Right lobe of liver (tissue), 6 donors: ENCODE results near the gene MTERF1. TPM values are rescaled to one million over a fixed set of nuclear protein-coding genes. Genes with fewer than 3 reads are reported as not detected.

ENCODE experiments used
- ATAC-seq, 4 donors: fragments of 200-7000 bp; cut with Tn5 transposase; one replicate each; pipeline ENCODE4 v1.9.1; 2020; ENCODE audit warnings: mild to moderate bottlenecking in 4 of 4, moderate library complexity in 4 of 4
- DNase-seq, 3 donors: peaks; one replicate each; pipeline ENCODE4 v3.0.0-alpha.2; 2020
- H3K27ac ChIP-seq, 3 donors: fragments of 200-600 bp; one replicate each; pipeline ENCODE4 v1.8.0; 2022
- H3K27me3 ChIP-seq, 2 donors: fragments of 200-600 bp; one replicate each; pipeline ENCODE4 v1.8.0; 2022
- H3K36me3 ChIP-seq, 4 donors: fragments of 200-600 bp; sonication (generic) in 1 of 4; one replicate each; pipeline versions ENCODE4 v1.5.1 to v1.8.0; 2017 to 2022; ENCODE audit warnings: control low read depth in 1 of 4
- H3K4me1 ChIP-seq, 4 donors: fragments of 200-600 bp; sonication (generic) in 1 of 4; one replicate each; pipeline versions ENCODE4 v1.5.1 to v1.8.0; 2017 to 2022; ENCODE audit warnings: control low read depth in 1 of 4
- H3K4me3 ChIP-seq, 3 donors: fragments of 200-600 bp; one replicate each; pipeline ENCODE4 v1.8.0; 2022
- H3K9me3 ChIP-seq, 4 donors: fragments of 200-600 bp; sonication (generic) in 1 of 4; one replicate each; pipeline versions ENCODE4 v1.5.1 to v1.8.0; 2017 to 2022; ENCODE audit warnings: control low read depth in 1 of 4
- POLR2A ChIP-seq: fragments of 450-650 bp; IDR thresholded peaks from one replicate; pipeline ENCODE4 v1.6.1; 2017; ENCODE audit warnings: antibody characterized with exemption, mild to moderate bottlenecking
- WGBS: methylation state at CpG from one replicate; pipeline ENCODE4 v1.1.6; 2018; ENCODE audit warnings: low coverage, low lambda C conversion rate; ENCODE audit not compliant: insufficient coverage; ENCODE audit errors: missing lambda C conversion rate; 5-methylcytosine and 5-hydroxymethylcytosine counted together
- intact Hi-C, 2 donors: fragments of 100-400 bp; cut with DNase I; formaldehyde crosslinking; loops; one replicate each; pipeline versions ENCODE4 v1.11.2 to v1.14.1; 2022
- total RNA-seq, 6 experiments: library from RNA; depleted of rRNA in 2 of 6; stranded (reverse); fragments of >200 nt in 2 of 6; fragmentation: NEBNext Ultra II Directional in 3 of 6; extraction: Animal tissue kit (Norgen Biotek cat#: 25700) in 3 of 6; gene quantifications; one replicate each; pipeline versions ENCODE4 v1.1.0 to v1.2.4, GENCODE V29; 2016 to 2023
- TF ChIP-seq, protein P1 (sequence below), 4 donors: fragments of 200-600 bp in 3 of 4; fragments of 450-650 bp in 1 of 4; IDR thresholded peaks; one replicate each; pipeline versions ENCODE4 v1.5.1 to v1.8.0; 2016 to 2022; ENCODE audit warnings: antibody characterized with exemption in 4 of 4, mild to moderate bottlenecking in 2 of 4
- donor health status: DM: no; HTN: yes; CAD: no.
- donor health status: DM: no; HTN: no; CAD: no.
- donor health status: DM: no; HTN: no; CAD: no.
- donor health status: DM: no; HTN: yes; CAD: no.
- donor health status: DM: no; HTN: yes; CAD: no.

MTERF1 gene
- total RNA-seq, 6 experiments from 2014 or later: 4.9 to 9.9 (median 7.7) TPM

DNA sequence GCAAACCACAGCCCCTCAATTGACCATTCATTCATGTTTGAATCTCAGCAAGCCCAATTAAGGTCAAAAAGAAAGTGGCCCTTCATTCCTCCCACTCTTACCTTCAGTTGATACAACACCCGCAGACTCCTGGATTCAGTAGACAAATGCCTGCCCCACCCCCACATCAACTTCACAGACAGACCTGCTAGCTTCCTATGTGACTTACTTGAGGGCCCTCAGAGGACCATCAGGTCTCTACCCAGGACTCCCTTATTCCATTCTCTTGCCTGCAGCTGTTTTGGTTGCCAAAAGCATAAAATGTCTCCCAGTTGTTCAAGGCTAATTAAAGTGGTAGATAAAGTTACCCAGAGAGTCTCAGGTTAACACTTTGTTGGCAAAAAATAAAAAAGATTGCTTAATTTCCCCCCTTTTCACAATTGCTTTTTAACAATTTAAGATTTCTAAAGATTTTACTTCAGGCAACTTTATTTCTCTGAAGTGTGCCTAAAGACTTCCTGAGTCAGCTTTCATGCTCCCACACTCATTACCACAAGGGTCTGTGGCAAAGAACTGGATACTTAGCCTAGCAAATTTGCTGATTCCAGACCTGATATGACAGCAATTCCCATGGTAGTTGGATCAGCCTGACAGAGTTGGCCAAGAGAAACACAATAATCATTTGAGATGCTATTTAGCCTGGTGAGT lies 3.3 kb upstream of the MTERF1 start:
- H3K4me3 ChIP-seq: no peak overlapping the region
- no peaks in the 10 kb centered on the region for H3K36me3 ChIP-seq
- WGBS: 55% methylated on average over 1 of the region's 1 CpG
- peaks cover 0 to 7% (median 0%) of the 10 kb centered on the region in 4 donors for H3K4me1 ChIP-seq
- intact Hi-C loops: no loop called here
- ATAC-seq (no peak), DNase-seq (no peak)
- TF ChIP-seq, protein P1, sequence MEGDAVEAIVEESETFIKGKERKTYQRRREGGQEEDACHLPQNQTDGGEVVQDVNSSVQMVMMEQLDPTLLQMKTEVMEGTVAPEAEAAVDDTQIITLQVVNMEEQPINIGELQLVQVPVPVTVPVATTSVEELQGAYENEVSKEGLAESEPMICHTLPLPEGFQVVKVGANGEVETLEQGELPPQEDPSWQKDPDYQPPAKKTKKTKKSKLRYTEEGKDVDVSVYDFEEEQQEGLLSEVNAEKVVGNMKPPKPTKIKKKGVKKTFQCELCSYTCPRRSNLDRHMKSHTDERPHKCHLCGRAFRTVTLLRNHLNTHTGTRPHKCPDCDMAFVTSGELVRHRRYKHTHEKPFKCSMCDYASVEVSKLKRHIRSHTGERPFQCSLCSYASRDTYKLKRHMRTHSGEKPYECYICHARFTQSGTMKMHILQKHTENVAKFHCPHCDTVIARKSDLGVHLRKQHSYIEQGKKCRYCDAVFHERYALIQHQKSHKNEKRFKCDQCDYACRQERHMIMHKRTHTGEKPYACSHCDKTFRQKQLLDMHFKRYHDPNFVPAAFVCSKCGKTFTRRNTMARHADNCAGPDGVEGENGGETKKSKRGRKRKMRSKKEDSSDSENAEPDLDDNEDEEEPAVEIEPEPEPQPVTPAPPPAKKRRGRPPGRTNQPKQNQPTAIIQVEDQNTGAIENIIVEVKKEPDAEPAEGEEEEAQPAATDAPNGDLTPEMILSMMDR (IDR thresholded peaks at IDR 0.05): no peak
- no peak for TF ChIP-seq POLR2A
- H3K27me3 ChIP-seq: no peaks in the 10 kb centered on the region
- H3K9me3 ChIP-seq: no peaks in the 10 kb centered on the region
- H3K27ac ChIP-seq: no peak overlapping the region

DNA sequence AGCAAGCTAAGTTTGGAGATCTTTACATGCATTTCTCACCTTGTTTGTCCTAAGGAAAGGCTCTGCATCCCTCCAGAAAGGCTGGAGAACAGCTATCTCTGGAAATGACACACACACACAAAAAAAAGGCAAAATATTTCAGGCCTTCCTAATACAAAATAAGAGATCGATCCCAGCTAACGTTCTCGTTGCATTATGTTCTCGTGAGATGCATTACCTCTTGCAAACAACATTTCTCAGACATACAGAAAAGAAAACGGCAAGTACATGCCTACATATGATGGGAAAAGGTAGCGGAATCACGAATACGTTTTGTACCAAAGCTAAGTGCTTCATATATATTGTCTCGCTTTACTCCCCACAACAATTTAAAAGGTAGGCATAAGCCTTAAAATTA lies 488 bp downstream of the MTERF1 start:
- no peak for TF ChIP-seq POLR2A
- TF ChIP-seq, protein P1 (IDR thresholded peaks at IDR 0.05): no peak
- WGBS: 6% methylated on average over 9 of the region's 9 CpGs
- ATAC-seq: no peak
- intact Hi-C loops: no loop called here
- H3K36me3 ChIP-seq: no peaks in the 10 kb centered on the region
- peak overlapping the region; percentile 75 to 86 (median 80) for H3K4me3 ChIP-seq
- H3K4me1 ChIP-seq: peaks cover 0 to 7% (median 0%) of the 10 kb centered on the region in 4 donors
- peak overlapping the region in 1 of 3 donors; percentile 38 for H3K27ac ChIP-seq
- H3K27me3 ChIP-seq: no peaks in the 10 kb centered on the region
- H3K9me3 ChIP-seq: no peaks in the 10 kb centered on the region
- no peak for DNase-seq

- peaks cover 0 to 7% (median 0%) of the 10 kb centered on the region in 4 donors for H3K4me1 ChIP-seq
- intact Hi-C loops: no loop called here
- no peak overlapping the region for H3K27ac ChIP-seq
- no peaks in the 10 kb centered on the region for H3K27me3 ChIP-seq
- WGBS: 76% methylated on average over 4 of the region's 4 CpGs
- H3K9me3 ChIP-seq: no peaks in the 10 kb centered on the region
- no peak for DNase-seq
- TF ChIP-seq POLR2A: no peak
- TF ChIP-seq, protein P1 (IDR thresholded peaks at IDR 0.05): no peak
- ATAC-seq: no peak
- peaks cover 0 to 4% (median 0%) of the 10 kb centered on the region in 4 donors for H3K36me3 ChIP-seq
- H3K4me3 ChIP-seq: no peak overlapping the region
These were observed 3.9 kb downstream of the MTERF1 start for GRCh38 chr7:91876391-91877133.

GRCh38 chr7:91875851-91876250 lies 4.7 kb downstream of the MTERF1 start:
- ATAC-seq (no peak), DNase-seq (no peak)
- H3K4me3 ChIP-seq: no peak overlapping the region
- peaks cover 0 to 7% (median 0%) of the 10 kb centered on the region in 4 donors for H3K4me1 ChIP-seq
- intact Hi-C loops: no loop called here
- no peaks in the 10 kb centered on the region for H3K9me3 ChIP-seq
- H3K36me3 ChIP-seq: peaks cover 0 to 4% (median 0%) of the 10 kb centered on the region in 4 donors
- TF ChIP-seq, protein P1 (IDR thresholded peaks at IDR 0.05): no peak
- TF ChIP-seq POLR2A: no peak
- H3K27ac ChIP-seq: no peak overlapping the region
- H3K27me3 ChIP-seq: no peaks in the 10 kb centered on the region
- WGBS: 69% methylated on average over 3 of the region's 3 CpGs
